Muscle of back (tissue), 11 donors: ENCODE results near the gene FAM124A. TPM values are rescaled to one million over a fixed set of nuclear protein-coding genes. Genes with fewer than 3 reads are reported as not detected.

ENCODE experiments used
- DNase-seq, 3 donors: peaks; one replicate each; pipeline versions ENCODE4 v3.0.0 to v3.0.0-alpha.2; 2013
- polyA plus RNA-seq, 10 donors: library from polyadenylated mRNA; unstranded; fragments of 120-200 nt; gene quantifications; one replicate each; pipeline ENCODE4 v1.2.1, GENCODE V29; 2013; ENCODE audit not compliant: insufficient read length in 10 of 10

Gene FAM124A
- polyA plus RNA-seq, 10 donors, result 1.3 to 3.3 (median 1.7) TPM

DNA sequence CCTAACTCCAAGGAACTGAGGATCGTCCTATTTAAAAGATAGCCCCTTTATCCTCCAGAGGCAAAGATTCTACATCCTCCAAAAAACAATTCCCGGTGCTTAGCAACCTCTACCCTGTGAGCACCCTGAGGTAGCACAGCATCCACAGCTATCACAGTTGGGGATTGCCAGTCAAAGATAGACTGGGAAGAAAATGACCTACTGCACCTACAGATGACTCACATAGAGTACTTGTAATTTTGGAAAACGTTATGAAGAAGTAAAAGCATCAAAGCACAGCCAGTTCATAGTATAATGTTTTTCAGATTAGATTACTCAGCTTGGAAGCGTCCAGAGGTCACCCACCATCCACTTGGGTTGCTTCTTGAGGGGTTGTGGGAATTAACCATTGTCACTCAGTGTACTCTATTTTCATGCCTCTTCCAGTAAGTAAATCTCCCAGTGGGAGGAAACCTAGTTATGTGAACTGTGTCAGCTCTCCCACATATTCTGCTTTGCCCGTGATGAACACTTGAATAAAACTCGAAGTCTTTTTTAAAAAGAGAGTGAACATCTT lies 8.9 kb upstream of the FAM124A start:
- DNase-seq, result no peak

DNA sequence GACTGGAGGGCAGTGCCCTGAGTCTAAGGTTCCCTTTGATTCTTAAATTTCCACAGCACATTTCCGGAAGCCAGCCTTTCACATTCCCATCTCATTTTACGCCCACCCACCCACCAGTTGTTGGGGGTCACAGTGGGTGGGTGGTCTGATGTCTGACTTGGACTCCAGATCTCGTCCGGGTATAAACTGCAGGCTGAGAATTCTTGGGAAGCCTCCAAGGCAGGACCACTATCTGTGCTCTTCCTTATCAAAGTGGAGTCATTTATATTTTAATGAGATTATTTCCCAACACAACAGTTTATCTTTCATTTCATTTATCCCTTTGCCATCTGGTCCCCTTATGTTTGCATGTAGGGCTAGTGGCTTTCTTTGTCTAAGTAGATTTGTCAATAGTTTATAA lies 3.6 kb upstream of the FAM124A start:
- DNase-seq, result no peak

GRCh38 chr13:51220706-51221105 lies 1.5 kb upstream of the FAM124A start:
- no peak for DNase-seq

DNA sequence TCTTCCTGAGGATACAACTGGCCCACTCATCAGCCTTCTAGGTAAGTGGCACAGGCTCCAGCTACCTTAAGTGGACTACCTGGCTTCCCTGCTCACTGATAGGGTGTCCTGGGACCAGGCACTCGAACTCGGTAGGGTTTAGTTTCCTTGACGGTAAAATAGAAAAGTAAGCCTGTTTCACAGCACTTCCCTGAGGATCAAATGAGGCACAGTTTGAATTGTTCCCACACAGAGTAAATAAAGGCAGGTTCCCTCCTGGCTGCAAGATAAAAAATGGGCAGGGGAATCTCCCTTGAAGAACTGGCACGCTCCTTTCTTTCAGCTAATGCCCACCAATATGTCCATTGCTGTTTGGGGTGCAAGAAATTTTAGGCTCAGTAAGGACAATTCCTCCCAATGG lies 1.1 kb upstream of the FAM124A start:
- DNase-seq, result no peak

DNA sequence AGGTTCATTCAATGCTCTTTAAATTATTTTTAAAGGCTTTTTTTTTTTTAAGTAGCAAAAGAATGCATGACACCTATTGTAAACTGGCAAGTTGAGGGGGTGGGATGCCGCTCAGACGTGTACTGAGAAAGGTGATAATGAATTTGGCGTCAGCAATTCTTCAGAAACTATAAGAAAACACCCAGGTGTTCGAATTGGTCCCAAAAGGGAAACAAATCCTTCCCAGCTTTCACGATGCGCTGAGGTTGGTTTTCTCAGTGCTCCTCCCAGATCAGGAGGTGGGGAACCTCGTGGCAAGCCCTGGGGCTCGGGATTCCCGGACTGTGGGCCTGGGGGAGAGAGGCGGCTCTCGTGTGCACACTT lies 543 bp upstream of the FAM124A start:
- no peak for DNase-seq

DNA sequence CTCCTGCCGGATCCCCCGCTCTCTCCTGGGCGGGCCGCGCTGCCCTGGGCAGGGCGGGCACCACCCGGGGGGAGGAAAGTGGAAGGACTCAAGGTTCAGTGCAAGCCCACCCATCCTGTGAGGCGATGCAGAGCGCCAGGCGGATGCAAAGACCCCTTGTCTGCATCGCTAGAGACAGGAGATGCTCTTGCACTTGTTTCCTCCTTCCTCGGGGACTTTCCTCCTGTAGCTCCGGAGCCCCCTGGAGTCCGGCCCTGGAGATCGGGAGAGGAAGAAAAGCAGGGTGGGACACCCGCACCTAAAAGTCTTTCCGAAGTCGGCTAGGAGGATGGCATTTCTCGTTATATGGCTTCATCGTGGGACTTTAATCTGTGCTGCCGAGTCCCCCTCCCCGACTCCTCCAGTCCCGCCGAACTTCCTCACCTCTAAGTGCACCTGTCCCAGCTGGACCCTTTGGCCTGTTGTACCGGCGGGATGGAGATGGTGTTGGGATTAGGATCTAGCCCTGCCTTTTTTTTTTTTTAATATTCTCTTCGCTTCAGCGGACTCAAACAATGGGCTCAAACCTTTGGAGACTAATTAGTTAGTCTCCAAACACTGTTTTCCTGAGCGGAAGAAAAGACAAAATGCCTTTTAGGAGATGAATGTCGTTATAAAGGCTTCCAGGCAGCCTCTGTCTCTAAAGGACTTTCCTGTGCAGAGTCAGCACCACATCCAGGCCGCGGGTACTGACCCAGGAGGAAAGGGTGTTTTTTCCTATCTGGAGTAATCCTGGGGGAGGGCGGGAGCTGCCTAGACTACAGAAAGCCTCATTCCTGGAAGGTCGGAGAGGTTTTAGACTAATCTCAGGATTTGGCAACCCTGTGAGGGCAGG lies 725 bp downstream of the FAM124A start:
- no peak for DNase-seq

DNA sequence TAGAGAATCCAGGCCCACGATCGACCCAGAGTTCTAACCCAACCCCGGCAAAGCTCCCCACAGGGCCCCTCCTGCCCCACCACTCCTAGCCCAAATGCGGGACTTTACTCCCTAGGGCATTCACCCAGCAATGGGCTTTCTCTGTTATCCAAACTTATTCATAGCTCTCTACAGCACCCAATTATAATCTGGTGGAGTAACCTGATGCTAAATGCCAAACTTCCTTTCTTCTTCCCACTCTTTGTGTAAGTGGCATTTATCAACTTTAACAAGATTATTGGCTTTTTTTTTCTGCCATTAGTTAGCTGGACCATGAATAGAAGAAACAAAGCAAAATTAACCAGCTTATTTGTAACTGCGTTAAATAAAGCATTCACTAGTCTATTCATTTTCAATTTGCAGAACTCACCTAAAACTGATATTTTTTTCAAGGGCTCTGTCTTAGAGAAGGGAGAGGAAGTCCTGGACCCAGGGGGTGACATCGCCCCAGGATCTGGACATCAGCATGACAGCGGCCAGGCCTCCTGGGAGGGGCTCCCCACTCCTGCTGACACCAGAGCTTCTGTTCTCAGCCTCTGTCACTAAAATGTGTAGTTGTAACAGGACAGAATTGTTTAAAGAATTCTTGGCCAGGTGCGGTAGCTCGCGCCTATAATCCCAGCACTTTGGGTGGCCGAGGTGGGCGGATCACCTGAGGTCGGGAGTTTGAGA lies 1.5 kb downstream of the FAM124A start:
- DNase-seq, result no peak

- no peak for DNase-seq
Measured at GRCh38 chr13:51225029-51225428, 2.8 kb downstream of the FAM124A start.

DNA sequence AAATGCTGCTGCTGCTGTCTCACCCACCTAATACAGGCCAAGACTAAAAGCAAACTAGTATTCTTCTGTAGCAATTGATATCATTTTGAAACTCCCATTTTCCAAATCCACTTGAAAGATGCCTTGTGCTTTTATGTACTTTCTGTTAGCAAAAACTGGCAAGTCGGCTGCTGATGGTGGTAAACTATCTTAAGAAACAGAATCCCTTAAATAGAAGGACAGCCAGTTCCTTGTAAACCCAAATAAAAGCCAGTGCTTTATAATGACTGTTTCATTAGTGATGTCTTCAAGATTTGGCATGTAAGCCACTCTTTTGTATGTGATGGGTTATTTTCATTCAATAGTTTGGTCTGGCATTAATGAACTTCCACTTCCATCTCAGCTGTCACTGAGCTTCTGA lies 5.2 kb downstream of the FAM124A start:
- no peak for DNase-seq

GRCh38 chr13:51229101-51229719 lies 7.0 kb downstream of the FAM124A start:
- no peak for DNase-seq

GRCh38 chr13:51229731-51230130 lies 7.5 kb downstream of the FAM124A start:
- no peak for DNase-seq

GRCh38 chr13:51230477-51231105 lies 8.4 kb downstream of the FAM124A start:
- peak; percentile 19 to 78 (median 66) for DNase-seq

DNA sequence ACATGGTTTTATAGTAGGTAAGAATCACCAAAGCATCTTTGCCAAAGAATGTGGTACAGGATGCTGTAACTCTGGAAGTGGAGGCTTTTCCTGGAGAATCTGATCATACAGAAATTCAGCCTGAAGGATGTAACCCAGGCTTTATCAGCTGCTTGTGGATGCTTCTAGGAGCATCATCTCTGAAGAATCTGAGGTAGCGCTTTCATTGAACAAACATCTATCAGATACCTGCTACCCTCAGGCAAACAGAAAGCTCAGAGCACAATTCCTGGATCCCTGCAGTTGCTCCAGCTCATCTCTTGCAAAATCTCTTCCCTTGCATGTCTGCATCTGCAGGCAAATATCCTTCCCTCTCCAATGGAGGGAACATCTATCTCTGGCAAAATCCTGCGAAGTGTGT lies 9.3 kb downstream of the FAM124A start:
- DNase-seq, result no peak

DNA sequence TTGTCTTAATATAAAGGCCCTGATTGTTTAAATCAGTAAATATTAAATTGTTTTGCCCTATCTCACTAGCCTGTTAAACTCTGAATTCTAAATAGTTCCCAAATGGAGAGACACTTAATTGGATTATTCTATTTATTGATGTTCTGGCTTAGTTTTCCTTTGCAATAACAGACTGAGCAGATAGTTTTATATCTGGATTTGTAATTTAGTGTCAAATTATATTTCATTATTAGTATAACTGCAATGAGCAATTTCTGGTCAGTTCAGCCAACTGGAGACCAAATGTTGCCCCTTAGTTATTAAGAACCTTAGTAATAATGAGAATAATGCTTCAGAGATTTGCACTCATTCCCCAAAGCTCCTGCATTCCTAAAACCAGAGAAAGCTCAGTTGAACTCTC lies 10.1 kb downstream of the FAM124A start:
- DNase-seq, result no peak

DNA sequence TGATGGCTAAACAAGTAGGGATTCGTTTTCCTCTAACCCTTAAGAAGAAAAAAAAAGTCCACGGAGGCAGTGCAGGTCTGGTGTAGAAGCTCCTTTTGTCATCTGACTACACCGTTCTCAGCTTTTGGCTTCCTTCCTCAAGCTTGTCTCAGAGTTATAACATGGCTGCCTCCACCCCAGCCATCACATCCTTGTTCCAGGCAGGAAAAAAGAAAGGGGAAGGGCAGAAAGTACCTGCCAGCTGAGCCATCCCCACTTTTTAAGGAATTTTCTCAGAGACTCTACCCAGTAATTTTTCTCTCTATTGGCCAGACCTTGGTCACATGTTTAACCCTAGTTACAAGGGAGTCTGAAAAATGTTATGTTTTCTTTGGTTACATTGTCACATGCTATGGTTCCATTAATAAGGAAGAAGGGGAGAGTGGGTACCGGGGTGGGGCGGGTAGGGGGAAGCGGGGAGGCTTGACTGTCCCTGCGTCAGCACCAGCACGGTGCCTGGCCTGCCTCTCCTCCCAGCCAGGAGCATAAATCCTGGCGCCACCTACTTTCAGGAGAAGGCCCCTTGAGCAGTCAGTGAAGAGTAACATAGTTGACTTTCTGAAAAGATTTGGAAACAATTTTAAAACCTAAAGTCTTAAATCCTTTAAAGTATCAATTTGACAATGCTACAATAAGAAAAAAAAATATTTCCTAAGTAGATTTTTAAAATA lies 11.1 kb downstream of the FAM124A start:
- DNase-seq, result no peak

GRCh38 chr13:51234676-51235075 lies 12.5 kb downstream of the FAM124A start:
- DNase-seq, result no peak

GRCh38 chr13:51235186-51235585 lies 13.0 kb downstream of the FAM124A start:
- DNase-seq, result no peak

DNA sequence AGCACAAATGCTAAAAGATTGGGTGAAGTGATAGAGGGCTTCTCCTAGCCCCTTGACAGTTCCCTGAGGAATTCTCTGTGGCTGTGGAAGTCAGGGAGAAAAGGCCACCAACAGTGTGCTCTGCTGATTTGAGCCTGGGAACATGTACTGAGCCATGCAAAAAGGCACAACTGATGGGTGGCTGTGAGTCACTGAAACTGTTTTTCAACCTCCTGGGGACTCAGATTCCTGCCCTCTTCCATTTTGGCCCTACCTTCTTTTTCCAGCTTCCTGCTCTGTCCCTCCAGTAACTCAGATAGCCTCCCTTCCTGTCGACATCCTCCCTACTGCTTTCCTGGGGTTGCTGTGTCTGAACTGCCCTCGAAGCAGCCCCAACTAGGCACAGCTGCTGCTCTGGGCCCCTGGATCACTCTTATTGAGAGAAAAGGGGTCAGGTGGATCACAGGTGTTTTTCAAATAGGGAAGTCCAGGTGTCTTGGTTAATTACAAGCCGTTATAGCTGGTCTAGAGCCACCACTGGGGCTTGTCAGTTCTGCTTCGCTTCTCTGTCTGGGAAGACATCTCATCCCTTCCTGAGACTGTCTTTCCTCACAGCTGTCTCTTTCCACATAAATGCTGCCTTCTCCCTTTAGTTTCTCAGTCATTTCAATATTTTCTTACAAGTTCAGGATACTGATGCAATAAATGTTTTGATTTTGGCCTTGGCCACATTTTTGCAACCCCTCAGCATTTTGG lies 13.7 kb downstream of the FAM124A start:
- no peak for DNase-seq

DNA sequence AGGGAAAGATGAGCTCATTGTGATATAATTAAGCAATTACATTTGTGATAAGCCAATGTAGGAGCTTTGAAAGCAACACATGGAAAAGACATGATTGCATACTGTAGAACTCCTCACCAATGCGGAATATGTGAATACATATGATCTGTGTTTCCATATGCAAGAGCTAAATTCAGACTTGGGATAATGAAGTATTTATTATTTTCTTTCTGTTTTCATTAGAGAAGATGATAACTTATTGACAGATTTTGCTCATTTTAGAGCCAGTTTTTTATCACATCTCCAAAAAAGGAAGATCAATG lies 14.2 kb downstream of the FAM124A start:
- no peak for DNase-seq

GRCh38 chr13:51237386-51237785 lies 15.2 kb downstream of the FAM124A start:
- no peak for DNase-seq

DNA sequence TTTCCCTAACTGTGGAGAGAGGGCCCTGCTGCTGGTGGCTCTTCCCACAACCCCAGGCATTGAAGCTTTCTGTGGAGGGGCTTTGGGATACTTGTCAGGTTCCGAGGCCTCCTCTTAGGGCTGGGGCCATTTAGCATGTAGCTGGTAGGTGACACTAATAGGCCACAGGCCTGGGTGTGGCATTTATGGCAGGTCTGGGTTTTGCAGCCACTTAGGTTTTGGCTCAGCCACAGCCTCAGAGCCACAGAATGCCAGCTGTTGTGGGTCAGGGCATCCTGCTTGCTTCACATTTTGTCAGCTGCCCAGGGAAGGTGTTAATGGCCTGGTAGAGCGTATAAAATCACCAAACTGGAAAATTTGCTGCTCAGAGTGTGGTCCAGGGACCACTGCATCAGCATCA lies 15.7 kb downstream of the FAM124A start:
- DNase-seq, result no peak
